Amniotic stem cell (primary cell): Measurements from ENCODE around the gene RCHY1.
"Not testable (repeated sequence)": the region's sequence is repeated elsewhere in the genome, so short reads cannot be mapped to it uniquely, and the experiment has no call there.

ENCODE experiments used
- DNase-seq: peaks from one replicate; lab custom pipeline; 2025; lab: John Stamatoyannopoulos, UW

RCHY1 gene

GRCh38 chr4:75514131-75514948 lies at the start of gene RCHY1, which contains the start of gene THAP6:
RCHY1 (minus strand) TSS chr4:75514403; CDS start chr4:75514286, 117 bp downstream.
THAP6 (plus strand) TSS chr4:75514473; CDS start chr4:75515453, 980 bp downstream.
- DNase-seq: peak; percentile 97

- DNase-seq: no peak
These were observed 47.6 kb upstream of the RCHY1 start for GRCh38 chr4:75561789-75562188.

GRCh38 chr4:75557696-75558095 lies 43.5 kb upstream of the RCHY1 start:
- no peak for DNase-seq

GRCh38 chr4:75555294-75556164 lies 41.3 kb upstream of the RCHY1 start, which contains the start of gene ODAPH:
ODAPH (plus strand) TSS chr4:75556066; CDS start chr4:75556083, 17 bp downstream.
- DNase-seq: no peak

GRCh38 chr4:75552452-75552851 lies 38.2 kb upstream of the RCHY1 start:
- DNase-seq: no peak

GRCh38 chr4:75549019-75549418 lies 34.8 kb upstream of the RCHY1 start:
- no peak for DNase-seq

- no peak for DNase-seq
These were observed 33.6 kb upstream of the RCHY1 start for GRCh38 chr4:75547647-75548387.

- no peak for DNase-seq
These were observed 31.3 kb upstream of the RCHY1 start for GRCh38 chr4:75545526-75545925.

- no peak for DNase-seq
These were observed 30.7 kb upstream of the RCHY1 start for GRCh38 chr4:75544870-75545269.

GRCh38 chr4:75544220-75544619 lies 30.0 kb upstream of the RCHY1 start:
- not testable (repeated sequence) for DNase-seq

- no peak for DNase-seq
These were observed 28.6 kb upstream of the RCHY1 start for GRCh38 chr4:75542824-75543223.

- DNase-seq: not testable (repeated sequence)
These were observed 23.1 kb upstream of the RCHY1 start for GRCh38 chr4:75537308-75537707.

GRCh38 chr4:75533926-75534325 lies 19.7 kb upstream of the RCHY1 start:
- DNase-seq: not testable (repeated sequence)

GRCh38 chr4:75533339-75533887 lies 19.2 kb upstream of the RCHY1 start:
- not testable (repeated sequence) for DNase-seq

- not testable (repeated sequence) for DNase-seq
These were observed 17.4 kb upstream of the RCHY1 start for GRCh38 chr4:75531536-75532143.

- no peak for DNase-seq
These were observed 16.5 kb upstream of the RCHY1 start for GRCh38 chr4:75530556-75531322.

GRCh38 chr4:75527482-75527881 lies 13.3 kb upstream of the RCHY1 start:
- no peak for DNase-seq

- DNase-seq: no peak
These were observed 11.7 kb upstream of the RCHY1 start for GRCh38 chr4:75525910-75526309.

- DNase-seq: no peak
These were observed 10.9 kb upstream of the RCHY1 start for GRCh38 chr4:75525086-75525485.

- not testable (repeated sequence) for DNase-seq
These were observed 5.2 kb upstream of the RCHY1 start for GRCh38 chr4:75519452-75519851.
